CD4-positive, alpha-beta T cell treated with Interleukin-4 for 4 hours (primary cell): Measurements from ENCODE around the gene NFATC1.

ENCODE experiments used
- DNase-seq: peaks from one replicate; pipeline ENCODE4 v3.0.0-alpha.2; 2020

The NFATC1 gene

GRCh38 chr18:79405781-79406575 is 10.2 kb downstream of the NFATC1 start:
- peak; percentile 88 for DNase-seq

GRCh38 chr18:79406708-79407107 is 11.0 kb downstream of the NFATC1 start:
- DNase-seq, result no peak

GRCh38 chr18:79409313-79409712 is 13.6 kb downstream of the NFATC1 start:
- no peak for DNase-seq

GRCh38 chr18:79410171-79410641 is 14.5 kb downstream of the NFATC1 start:
- DNase-seq, result no peak

- DNase-seq, result no peak
Observed at GRCh38 chr18:79410731-79411613, 15.2 kb downstream of the NFATC1 start.

- no peak for DNase-seq
Observed at GRCh38 chr18:79411614-79412526, 16.1 kb downstream of the NFATC1 start.

- DNase-seq, result no peak
Observed at GRCh38 chr18:79413025-79413424, 17.3 kb downstream of the NFATC1 start.

- DNase-seq, result no peak
Observed at GRCh38 chr18:79413426-79413825, 17.7 kb downstream of the NFATC1 start.

- no peak for DNase-seq
Observed at GRCh38 chr18:79413901-79414300, 18.2 kb downstream of the NFATC1 start.

- no peak for DNase-seq
Observed at GRCh38 chr18:79416022-79416676, 20.4 kb downstream of the NFATC1 start.

- DNase-seq, result no peak
Observed at GRCh38 chr18:79416677-79417052, 20.9 kb downstream of the NFATC1 start.

- no peak for DNase-seq
Observed at GRCh38 chr18:79418236-79418635, 22.5 kb downstream of the NFATC1 start.

- no peak for DNase-seq
Observed at GRCh38 chr18:79418642-79419041, 22.9 kb downstream of the NFATC1 start.

GRCh38 chr18:79420033-79420745 is 24.5 kb downstream of the NFATC1 start:
- DNase-seq, result no peak

GRCh38 chr18:79421275-79421857 is 25.6 kb downstream of the NFATC1 start:
- DNase-seq, result no peak

GRCh38 chr18:79422022-79422782 is 26.5 kb downstream of the NFATC1 start:
- DNase-seq, result no peak

- DNase-seq, result no peak
Observed at GRCh38 chr18:79422783-79423165, 27.0 kb downstream of the NFATC1 start.

GRCh38 chr18:79423211-79424007 is 27.7 kb downstream of the NFATC1 start:
- DNase-seq, result no peak

GRCh38 chr18:79424008-79424565 is 28.4 kb downstream of the NFATC1 start:
- DNase-seq, result no peak
